22Rv1 (cell line): ENCODE data around the gene ALDH8A1.

Experiments used
- H3K27ac ChIP-seq: fragments of 450-650 bp; 2 replicates; pipeline ENCODE4 v1.5.1; 2017
- CTCF ChIP-seq: fragments of 450-650 bp; IDR thresholded peaks from 2 replicates; pipeline ENCODE4 v1.5.1; 2017; ENCODE audit warnings: mild to moderate bottlenecking
- ZFX ChIP-seq: fragments of 450-650 bp; IDR thresholded peaks from 2 replicates; pipeline ENCODE4 v1.6.1; 2017; ENCODE audit warnings: antibody characterized with exemption, borderline replicate concordance

The ALDH8A1 gene

GRCh38 chr6:134883314-134883713, 66.6 kb downstream of the ALDH8A1 start:
- no peak for TF ChIP-seq ZFX
- TF ChIP-seq CTCF: no peak
- no peak overlapping the region for H3K27ac ChIP-seq

- H3K27ac ChIP-seq: no peak overlapping the region
- peak; percentile 85 for TF ChIP-seq CTCF
- TF ChIP-seq ZFX: no peak
These were observed 67.4 kb downstream of the ALDH8A1 start for GRCh38 chr6:134882426-134883038.

GRCh38 chr6:134880487-134881190, 69.3 kb downstream of the ALDH8A1 start:
- H3K27ac ChIP-seq: no peak overlapping the region
- TF ChIP-seq CTCF: no peak
- no peak for TF ChIP-seq ZFX

- H3K27ac ChIP-seq: no peak overlapping the region
- TF ChIP-seq CTCF (no peak), ZFX (no peak)
These were observed 71.8 kb downstream of the ALDH8A1 start for GRCh38 chr6:134878136-134878535.

GRCh38 chr6:134875367-134875766, 74.5 kb downstream of the ALDH8A1 start:
- no peak for TF ChIP-seq ZFX
- no peak for TF ChIP-seq CTCF
- no peak overlapping the region for H3K27ac ChIP-seq

- no peak overlapping the region for H3K27ac ChIP-seq
- TF ChIP-seq CTCF (no peak), ZFX (no peak)
These were observed 76.2 kb downstream of the ALDH8A1 start for GRCh38 chr6:134873500-134874388.
